Activated CD8-positive, alpha-beta T cell treated with anti-CD3 and anti-CD28 coated beads for 36 hours (primary cell): ENCODE results near the gene MRAP. TPM values are rescaled to one million over a fixed set of nuclear protein-coding genes. Genes with fewer than 3 reads are reported as not detected.

Experiments
- ATAC-seq: fragments of 200-7000 bp; cut with Tn5 transposase; one replicate; pipeline ENCODE4 v1.10.0; 2021; ENCODE audit warnings: mild to moderate bottlenecking, moderate library complexity
- CTCF ChIA-PET: fragments of 350-600 bp; sonication (Branson Sonifier 250); formaldehyde crosslinking; loops from one replicate; lab custom pipeline; 2021; ENCODE audit warnings: antibody characterized with exemption; lab: Charles Lee
- POLR2A ChIA-PET: fragments of 350-600 bp; sonication (Branson Sonifier 250); formaldehyde crosslinking; loops from one replicate; lab custom pipeline; 2021; ENCODE audit warnings: antibody characterized with exemption; lab: Charles Lee
- DNase-seq: peaks from one replicate; pipeline ENCODE4 v3.0.0-alpha.2; 2020
- H3K27ac Mint-ChIP-seq: one replicate; pipeline ENCODE4 v1.8.0; 2021; ENCODE audit warnings: mild to moderate bottlenecking, mixed read lengths
- H3K27me3 Mint-ChIP-seq: one replicate; pipeline ENCODE4 v1.8.0; 2021; ENCODE audit warnings: mixed read lengths
- H3K36me3 Mint-ChIP-seq: one replicate; pipeline ENCODE4 v1.8.0; 2021; ENCODE audit warnings: low read depth, mixed read lengths
- H3K4me1 Mint-ChIP-seq: one replicate; pipeline ENCODE4 v1.8.0; 2021; ENCODE audit warnings: low read depth, mixed read lengths
- H3K4me3 Mint-ChIP-seq: one replicate; pipeline ENCODE4 v1.8.0; 2021; ENCODE audit warnings: mild to moderate bottlenecking, moderate library complexity, mixed read lengths
- H3K9me3 Mint-ChIP-seq: one replicate; pipeline ENCODE4 v1.8.0; 2021; ENCODE audit warnings: mixed read lengths
- intact Hi-C: fragments of 100-400 bp; cut with micrococcal nuclease; formaldehyde crosslinking; loops from one replicate; pipeline ENCODE4 v1.10.0; 2022
- total RNA-seq, 2 experiments: library from RNA; stranded (reverse); gene quantifications; one replicate each; pipeline ENCODE4 v1.2.3, GENCODE V29; 2021
- TF ChIP-seq, protein P1 (sequence below): fragments of 200-600 bp; IDR thresholded peaks from one replicate; pipeline ENCODE4 v1.8.0; 2022; ENCODE audit warnings: antibody characterized with exemption, mild to moderate bottlenecking

Gene MRAP
- total RNA-seq, 2 experiments from 2014 or later: not detected

DNA sequence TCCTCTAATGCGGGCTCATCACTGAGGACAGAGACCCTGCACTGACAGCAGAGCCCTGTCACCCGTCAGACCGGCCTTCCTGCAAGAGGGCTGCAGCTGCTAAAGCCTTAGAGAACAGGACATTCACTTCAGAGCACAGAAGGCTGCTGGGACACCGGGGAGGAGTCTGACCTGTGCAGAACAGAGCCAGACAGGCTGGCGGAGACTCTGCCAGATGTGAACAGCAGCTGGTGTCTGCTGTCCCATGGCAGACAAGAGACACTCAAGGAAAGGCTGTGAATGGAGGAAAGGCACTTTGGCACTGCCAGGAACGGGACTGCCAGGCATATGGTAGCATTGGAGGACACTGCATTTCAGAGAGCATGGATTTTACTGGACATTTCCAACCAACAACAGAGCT is 21.4 kb downstream of the MRAP start:
- no peak for ATAC-seq
- no peaks in the 10 kb centered on the region for H3K27me3 Mint-ChIP-seq
- POLR2A ChIA-PET: no interaction called here
- H3K4me3 Mint-ChIP-seq: no peak overlapping the region
- no peaks in the 10 kb centered on the region for H3K9me3 Mint-ChIP-seq
- H3K27ac Mint-ChIP-seq: no peak overlapping the region
- no peaks in the 10 kb centered on the region for H3K4me1 Mint-ChIP-seq
- H3K36me3 Mint-ChIP-seq: peaks cover 60% of the 10 kb centered on the region
- TF ChIP-seq, protein P1, sequence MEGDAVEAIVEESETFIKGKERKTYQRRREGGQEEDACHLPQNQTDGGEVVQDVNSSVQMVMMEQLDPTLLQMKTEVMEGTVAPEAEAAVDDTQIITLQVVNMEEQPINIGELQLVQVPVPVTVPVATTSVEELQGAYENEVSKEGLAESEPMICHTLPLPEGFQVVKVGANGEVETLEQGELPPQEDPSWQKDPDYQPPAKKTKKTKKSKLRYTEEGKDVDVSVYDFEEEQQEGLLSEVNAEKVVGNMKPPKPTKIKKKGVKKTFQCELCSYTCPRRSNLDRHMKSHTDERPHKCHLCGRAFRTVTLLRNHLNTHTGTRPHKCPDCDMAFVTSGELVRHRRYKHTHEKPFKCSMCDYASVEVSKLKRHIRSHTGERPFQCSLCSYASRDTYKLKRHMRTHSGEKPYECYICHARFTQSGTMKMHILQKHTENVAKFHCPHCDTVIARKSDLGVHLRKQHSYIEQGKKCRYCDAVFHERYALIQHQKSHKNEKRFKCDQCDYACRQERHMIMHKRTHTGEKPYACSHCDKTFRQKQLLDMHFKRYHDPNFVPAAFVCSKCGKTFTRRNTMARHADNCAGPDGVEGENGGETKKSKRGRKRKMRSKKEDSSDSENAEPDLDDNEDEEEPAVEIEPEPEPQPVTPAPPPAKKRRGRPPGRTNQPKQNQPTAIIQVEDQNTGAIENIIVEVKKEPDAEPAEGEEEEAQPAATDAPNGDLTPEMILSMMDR: no peak
- no peak for DNase-seq
- CTCF ChIA-PET: no interaction called here
- intact Hi-C loops: no loop called here

DNA sequence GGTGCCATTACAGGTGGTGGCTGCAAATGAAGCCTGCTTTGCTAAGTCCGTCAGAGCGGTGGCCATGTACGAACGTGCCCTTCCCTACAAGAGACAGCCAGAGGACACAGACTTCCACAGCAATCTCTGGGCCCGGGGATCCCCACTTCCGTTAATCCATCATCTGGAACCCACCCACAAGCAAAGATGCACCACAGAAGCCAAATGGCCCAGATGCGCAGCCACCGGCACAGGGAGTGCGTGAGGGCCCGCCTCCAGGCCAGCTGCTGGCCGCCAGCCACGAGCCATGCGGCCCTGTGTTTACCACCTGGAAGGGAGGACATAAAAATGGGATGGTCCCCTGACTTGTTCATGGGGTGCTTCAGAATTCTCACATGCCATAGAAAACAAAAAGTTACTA is 22.1 kb downstream of the MRAP start:
- H3K27me3 Mint-ChIP-seq: no peaks in the 10 kb centered on the region
- CTCF ChIA-PET: no interaction called here
- H3K4me3 Mint-ChIP-seq: no peak overlapping the region
- TF ChIP-seq, protein P1: no peak
- H3K36me3 Mint-ChIP-seq: peaks cover 65% of the 10 kb centered on the region
- intact Hi-C loops: no loop called here
- DNase-seq (no peak), ATAC-seq (no peak)
- no peak overlapping the region for H3K27ac Mint-ChIP-seq
- no peaks in the 10 kb centered on the region for H3K9me3 Mint-ChIP-seq
- POLR2A ChIA-PET: no interaction called here
- no peaks in the 10 kb centered on the region for H3K4me1 Mint-ChIP-seq

DNA sequence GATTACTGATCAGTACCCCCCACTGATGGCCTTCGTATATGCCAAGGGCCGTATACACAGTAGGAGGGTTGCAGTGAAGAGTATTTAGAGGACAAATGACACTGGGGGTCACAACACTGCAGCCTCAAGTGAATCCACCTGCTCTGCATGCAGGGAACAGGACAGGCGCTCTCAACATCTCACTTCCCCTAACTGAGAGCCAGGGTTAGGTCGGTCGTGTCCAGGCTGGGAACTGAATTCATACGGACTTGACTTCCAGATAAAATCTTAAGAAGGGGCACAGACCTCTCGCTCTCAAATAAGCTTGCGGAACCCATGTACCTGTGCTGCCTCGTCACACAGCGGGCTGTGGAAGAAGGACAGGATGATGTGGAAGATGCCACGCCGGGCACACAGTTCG is 22.8 kb downstream of the MRAP start:
- CTCF ChIA-PET: no interaction called here
- POLR2A ChIA-PET: no interaction called here
- Mint-ChIP-seq H3K4me3 (no peak overlapping the region), H3K36me3 (peaks cover 65% of the 10 kb centered on the region), H3K27me3 (no peaks in the 10 kb centered on the region), H3K9me3 (no peaks in the 10 kb centered on the region), H3K4me1 (no peaks in the 10 kb centered on the region), H3K27ac (no peak overlapping the region)
- intact Hi-C loops: no loop called here
- ATAC-seq (no peak), DNase-seq (no peak)
- TF ChIP-seq, protein P1: no peak

DNA sequence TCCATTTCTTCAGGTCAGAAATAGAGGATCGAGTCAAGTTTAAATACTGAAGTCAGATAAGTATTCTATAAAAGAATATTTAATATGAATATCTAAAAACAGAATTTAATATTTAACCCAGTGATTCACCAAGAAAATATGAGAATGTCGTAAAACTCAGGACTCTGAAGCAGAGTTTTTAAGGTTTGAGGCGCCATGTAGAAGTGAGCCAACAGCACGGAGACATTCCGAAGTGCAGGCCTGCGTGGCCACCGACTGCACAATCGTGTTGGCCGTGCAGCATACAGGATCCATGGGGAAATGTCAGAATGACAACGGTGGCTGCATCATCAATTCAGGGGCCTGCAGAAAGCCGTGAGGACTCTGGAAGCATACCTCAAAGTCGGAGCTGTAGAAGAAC is 23.4 kb downstream of the MRAP start:
- Mint-ChIP-seq H3K36me3 (peaks cover 71% of the 10 kb centered on the region), H3K27me3 (no peaks in the 10 kb centered on the region), H3K9me3 (no peaks in the 10 kb centered on the region), H3K4me3 (no peak overlapping the region), H3K4me1 (no peaks in the 10 kb centered on the region), H3K27ac (no peak overlapping the region)
- ChIA-PET CTCF (no interaction called here), POLR2A (interaction anchor here (0.8 to 1.2 kb wide), 2 partner anchors 11 to 70 kb away, joined by 3 read pairs; partner anchors contain the start of gene URB1)
- TF ChIP-seq, protein P1: no peak
- intact Hi-C loops: no loop called here
- DNase-seq (no peak), ATAC-seq (no peak)

DNA sequence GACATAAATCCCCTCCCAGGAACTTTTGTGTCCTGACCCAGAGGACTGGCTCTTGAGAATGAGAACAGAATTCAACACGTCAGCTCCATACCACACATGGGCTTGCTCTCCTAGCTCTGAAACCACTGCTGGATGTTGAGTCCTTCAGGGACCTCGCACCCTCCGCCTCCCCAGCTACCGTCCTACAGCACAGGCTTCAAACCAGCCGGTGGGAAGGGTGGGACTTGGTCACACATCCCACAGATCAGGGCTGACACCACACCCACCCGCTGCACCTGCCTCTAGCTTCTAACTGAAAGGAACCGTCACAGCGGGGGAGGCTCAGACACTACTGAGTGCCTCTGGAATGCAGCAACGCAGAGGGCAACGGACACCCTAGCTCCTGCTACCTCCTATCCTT is 24.0 kb downstream of the MRAP start:
- TF ChIP-seq, protein P1: no peak
- Mint-ChIP-seq H3K4me3 (no peak overlapping the region), H3K27me3 (no peaks in the 10 kb centered on the region), H3K4me1 (no peaks in the 10 kb centered on the region), H3K9me3 (no peaks in the 10 kb centered on the region), H3K27ac (no peak overlapping the region), H3K36me3 (peaks cover 72% of the 10 kb centered on the region)
- ChIA-PET CTCF (no interaction called here), POLR2A (interaction anchor here (0.8 to 1.2 kb wide), 2 partner anchors 10 to 70 kb away, joined by 3 read pairs; partner anchors contain the start of gene URB1)
- ATAC-seq: no peak
- no peak for DNase-seq
- intact Hi-C loops: no loop called here
